OCI-M2 (cell line): ENCODE results near the gene MERTK.

Experiments
- DNase-seq: peaks from one replicate; lab custom pipeline; 2025; ENCODE audit not compliant: unreplicated experiment; lab: John Stamatoyannopoulos, UW

The MERTK gene

DNA sequence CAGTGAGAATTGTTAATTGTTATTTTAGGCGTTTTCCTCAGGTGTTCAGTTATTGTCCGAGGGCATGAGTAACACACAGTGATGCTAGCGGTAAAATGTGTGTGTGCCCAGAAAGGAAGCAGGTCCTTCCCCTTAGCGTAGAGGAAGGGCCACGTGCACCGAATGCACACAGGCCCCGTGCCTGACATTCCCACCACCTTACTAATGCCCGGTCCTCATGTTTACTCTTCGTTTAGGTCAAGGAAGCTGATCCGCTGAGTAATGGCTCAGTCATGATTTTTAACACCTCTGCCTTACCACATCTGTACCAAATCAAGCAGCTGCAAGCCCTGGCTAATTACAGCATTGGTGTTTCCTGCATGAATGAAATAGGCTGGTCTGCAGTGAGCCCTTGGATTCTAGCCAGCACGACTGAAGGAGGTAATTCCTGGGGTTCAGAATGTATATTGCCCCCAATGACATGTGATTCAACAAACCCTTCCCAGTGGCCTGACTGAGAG, 76.7 kb downstream of the MERTK start:
- no peak for DNase-seq

DNA sequence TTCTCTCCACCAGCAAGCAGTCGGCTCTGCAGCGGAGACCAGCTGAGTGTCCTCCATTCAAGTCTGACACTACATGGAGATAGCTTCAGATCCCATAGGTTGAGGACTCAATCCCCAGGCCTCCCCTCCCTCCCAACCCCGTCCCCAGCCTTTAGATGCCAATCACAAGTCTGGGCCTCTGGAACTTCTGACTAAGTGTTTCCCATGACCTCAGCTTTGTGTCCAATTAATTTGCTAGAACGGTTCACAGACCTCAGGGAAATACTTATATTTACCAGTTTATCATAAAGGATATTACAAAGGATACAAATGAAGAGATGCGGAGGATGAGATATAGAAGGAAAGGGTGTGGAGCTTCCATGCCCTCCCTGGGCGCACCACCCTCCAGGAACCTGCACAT, 77.4 kb downstream of the MERTK start:
- no peak for DNase-seq

DNA sequence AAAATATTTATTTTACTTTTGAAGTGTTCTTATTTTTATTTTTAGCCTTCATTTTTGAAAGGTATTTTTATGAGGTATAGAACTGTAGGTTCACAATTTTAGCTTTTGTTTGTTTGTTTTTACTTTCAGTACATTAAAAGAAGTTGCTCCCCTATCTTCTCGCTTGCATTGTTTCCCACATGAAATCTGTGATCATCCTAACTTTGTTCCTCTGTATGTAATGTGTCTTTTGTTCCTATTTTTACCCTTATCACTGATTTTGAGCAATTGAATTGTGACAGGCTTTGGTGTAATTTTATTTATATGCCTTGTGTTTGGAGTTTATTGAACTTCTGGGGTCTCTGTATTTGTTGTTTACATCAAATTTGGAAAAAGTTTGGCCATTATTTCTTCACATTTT, 78.8 kb downstream of the MERTK start:
- no peak for DNase-seq

DNA sequence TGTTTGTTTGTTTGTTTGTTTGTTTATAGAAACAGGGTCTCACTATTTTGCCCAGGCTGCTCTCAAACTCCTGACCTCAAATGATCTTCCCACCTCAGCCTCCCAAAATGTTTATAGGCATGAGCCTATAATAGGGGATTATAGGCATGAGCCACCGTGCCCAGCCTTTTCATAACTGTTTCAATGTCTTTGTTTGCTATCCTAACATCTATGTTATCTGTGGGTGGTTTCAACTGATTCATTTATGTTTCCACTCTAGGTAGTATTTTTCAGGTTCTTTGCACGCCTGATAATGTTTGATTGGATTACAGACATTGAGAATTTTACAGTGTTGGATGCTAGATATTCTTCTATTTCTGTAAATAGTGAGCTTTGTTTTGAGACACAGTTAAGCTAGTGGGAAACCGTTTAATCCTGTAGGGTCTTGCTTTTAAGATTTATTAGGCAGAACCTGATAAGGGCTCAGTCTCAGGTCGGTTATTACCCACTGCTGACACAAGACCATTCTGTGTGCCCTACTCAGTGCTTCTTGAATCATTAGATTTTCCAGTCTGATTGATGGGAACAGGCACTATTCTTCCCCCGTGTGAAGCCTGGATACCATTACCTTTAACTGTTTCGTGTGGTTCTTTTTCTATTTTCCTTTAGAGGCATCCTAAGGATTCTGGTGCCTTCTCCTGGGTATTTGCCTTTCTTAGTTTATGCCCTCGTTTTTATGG, 80.2 kb downstream of the MERTK start:
- no peak for DNase-seq

DNA sequence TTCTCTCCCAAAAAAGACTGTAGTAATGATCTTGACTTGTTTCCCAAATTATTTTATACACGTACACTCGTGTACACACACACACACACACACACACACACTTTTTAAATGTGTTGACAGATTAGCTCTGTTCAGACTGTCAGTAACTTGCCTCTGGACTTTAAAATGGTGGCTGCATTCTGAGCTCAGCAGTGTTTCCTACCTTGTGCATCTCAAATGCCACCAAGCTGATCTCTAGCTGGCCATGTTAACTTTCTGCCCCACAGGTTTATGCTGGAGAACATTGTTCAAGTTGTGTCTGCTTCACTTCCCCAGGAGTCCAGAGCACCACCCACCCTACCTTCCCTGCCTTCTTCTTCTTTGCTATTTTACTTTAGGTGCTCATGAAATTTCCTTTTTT, 83.3 kb downstream of the MERTK start:
- DNase-seq = no peak

DNA sequence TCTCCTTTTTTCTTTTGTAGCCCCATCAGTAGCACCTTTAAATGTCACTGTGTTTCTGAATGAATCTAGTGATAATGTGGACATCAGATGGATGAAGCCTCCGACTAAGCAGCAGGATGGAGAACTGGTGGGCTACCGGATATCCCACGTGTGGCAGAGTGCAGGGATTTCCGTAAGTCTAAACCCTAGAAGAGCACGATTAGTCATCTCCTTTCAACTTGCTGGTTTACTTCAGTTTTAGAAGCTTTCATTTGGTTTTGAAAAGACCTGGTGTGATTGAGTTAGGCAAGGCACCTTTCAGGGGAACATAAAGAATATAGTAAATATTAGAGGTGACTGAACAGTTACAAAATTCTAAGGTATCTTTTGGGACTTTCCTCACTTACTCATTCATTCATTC, 84.4 kb downstream of the MERTK start:
- no peak for DNase-seq

DNA sequence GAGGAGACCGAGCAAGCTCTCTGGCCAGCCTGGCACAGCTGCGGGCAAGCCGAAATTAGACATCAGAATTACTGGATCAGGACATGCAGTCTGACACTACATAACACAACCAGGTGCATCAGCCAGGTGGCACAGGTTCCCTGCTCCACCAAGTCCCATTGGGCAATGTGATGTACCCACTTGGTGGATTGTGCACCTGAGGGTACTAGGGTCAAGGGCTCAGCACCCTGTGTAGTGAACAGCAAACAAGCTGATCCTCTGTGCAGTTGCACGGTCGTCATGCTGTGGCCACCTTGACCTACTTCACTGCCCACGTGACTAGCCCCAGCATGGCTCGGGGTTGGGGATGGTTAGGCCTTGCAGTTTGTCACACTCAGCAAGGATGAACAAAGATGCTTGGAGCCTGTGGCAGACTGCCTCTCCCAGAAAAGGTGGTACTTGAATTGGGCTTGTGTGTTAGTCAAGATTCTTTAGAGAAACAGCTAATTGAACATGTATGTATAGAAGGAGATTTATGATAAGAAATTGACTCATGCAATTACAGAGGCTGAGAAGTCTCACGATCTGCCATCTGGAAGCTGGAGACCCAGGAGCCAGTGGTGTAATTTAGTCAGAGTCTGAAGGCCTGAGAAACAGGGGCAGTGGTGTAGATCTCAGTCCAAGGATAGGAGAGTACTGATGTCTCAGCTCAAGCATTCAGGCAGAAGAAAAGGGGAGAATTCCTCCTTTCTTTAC, 85.2 kb downstream of the MERTK start:
- no peak for DNase-seq

DNA sequence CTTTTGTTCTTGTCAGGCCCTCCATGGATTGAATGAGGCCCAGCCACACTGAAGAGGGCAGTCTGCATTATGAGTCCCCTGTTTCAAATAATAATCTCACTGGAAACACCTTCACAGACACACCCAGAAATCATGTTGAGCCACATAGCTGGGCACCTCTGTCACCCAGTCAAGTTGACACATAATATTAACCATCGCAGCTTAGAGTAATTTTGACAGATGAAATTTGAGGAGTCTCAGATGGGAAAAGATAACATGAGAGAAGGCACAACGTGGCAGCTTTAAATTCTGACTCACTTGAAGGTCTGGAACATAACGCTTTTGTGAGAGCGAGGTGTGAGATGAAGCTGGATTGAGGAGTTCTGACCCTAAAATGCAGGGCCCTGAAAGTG, 85.8 kb downstream of the MERTK start:
- DNase-seq = no peak

DNA sequence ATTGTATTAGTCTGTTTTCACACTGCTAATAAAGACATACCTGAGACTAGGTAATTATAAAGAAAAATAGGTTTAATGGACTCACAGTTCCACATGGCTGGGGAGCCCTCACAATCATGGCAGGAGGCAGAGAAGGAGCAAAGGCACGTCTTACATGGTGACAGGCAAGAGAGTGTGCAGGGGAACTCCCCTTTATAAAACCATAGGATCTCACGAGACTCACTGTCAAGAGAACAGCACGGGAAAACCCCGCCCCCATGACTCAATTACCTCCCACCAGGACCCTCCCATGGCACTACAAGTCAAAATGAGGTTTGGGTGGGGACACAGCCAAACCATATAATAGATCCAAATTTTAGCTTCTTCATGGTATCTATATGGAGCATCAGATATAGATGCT, 87.1 kb downstream of the MERTK start:
- no peak for DNase-seq

DNA sequence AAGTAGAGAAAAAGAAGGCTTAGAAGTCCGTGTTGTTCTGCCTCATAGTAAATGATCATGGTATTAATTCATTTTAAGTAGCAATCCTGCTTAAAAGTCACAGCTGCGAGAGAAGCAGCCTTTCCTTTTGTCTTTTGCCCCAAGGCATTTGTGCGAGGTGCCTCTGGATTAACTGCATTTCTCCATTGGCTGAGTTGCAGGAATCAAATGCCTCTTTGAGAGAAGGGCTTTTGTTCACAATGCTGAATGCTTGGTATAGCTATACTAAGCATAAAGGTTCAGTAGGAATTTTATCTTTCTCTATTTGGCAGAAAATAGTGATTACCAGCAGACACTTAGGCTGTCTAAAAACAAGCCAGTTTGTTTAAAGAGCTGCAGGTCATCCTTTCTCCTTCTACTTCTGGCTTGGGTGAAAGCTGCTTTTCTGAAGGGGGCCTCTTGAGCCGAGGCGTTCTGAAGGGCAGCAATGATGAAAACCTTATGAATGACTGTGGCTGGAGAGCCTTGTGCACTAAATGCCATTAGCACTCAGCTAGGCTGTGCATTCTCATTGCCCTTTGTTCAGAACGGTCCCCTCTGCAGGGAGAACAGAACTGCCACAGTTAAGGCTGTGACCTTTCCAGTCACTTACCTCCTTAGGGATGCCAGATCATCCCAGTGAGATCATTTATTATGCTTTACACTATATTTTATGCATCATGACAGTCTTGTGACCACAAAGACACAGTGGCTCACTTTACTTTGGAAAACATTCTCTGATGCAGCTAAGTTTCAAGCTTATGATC, 87.9 kb downstream of the MERTK start:
- no peak for DNase-seq

DNA sequence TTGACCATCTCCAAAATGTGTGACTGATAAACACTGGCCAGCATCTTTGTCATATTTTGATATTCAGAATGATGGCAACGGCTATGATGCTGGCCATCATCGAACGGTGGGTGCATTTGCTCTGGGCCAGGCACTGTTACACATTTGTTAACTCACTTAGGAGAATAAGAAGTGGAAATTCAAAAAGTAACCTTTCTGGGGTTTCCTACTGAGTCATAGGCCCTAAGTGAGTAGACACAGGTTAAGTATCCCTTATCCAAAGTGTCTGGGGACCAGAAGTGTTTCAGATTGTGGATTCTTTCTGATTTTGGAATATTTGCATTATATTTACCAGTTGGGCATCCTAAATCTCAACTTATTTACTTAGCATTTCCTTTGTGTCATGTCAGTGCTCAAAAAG, 92.0 kb downstream of the MERTK start:
- DNase-seq = no peak

DNA sequence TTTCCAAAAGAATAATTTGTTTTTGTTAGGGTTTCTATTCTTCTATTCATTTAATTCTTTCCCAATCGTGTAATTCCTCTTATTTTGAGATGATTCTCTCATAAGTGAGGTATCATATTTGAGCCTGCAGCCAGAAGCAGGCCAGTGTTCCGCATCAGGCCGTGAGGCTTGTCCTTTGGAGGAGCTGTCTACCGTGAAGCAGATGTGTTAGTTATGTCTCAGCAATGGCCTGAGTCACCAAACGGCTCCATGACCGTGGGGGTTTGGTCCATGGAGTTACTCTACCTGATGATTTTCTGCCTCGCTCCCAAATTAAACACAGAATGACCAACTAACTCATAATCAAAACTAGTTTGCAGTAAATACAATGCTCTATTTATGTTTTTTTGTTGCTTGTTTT, 92.4 kb downstream of the MERTK start:
- no peak for DNase-seq

DNA sequence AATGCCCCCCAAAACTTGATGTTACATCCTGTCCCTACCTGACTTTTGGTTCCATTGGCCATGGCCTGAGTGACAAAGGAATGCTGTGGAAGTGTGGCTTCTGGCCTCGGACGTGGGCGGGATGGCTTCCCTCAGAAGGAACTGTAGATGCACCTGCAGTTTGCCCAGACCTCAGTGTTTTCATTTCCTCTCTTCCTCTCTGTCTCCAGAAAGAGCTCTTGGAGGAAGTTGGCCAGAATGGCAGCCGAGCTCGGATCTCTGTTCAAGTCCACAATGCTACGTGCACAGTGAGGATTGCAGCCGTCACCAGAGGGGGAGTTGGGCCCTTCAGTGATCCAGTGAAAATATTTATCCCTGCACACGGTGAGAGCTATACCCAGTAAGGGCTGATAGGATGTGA, 95.6 kb downstream of the MERTK start:
- DNase-seq = no peak

DNA sequence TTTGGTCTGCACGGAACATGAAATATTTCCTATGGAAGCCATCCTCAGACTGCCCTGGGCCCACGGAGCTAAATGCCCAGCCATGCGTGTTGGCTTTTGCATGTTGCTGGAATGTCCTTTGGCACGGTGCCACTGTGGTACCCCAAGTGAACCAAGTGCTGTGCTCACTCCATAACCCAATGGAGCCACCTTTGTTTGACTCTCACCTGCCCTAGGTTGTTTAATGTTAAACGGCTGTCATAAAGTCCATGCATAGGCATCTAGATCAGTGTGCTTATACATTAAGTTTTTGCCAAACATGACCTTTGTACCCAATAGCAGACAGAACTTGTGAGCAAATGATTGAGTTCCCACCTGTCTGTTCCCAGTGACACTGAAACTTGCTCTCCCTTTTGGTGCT, 96.7 kb downstream of the MERTK start:
- no peak for DNase-seq

DNA sequence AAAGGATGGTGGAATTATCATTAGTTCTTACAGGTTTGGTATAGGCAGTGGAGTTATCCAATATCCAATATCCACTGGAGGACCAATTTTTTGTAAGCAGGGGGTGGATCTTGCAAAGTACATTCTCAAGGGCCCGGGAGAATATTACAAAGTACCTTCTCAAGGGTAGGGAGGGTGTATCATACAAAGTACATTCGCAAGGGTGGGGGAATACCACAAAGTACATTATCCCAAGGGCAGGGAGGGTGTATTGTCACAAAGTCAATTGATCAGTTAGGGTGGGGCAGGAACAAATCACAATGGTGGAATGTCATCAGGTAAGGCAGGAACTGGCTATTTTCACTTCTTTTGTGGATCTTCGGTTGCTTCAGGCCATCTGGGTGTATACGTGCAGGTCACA, 101.4 kb downstream of the MERTK start:
- no peak for DNase-seq

DNA sequence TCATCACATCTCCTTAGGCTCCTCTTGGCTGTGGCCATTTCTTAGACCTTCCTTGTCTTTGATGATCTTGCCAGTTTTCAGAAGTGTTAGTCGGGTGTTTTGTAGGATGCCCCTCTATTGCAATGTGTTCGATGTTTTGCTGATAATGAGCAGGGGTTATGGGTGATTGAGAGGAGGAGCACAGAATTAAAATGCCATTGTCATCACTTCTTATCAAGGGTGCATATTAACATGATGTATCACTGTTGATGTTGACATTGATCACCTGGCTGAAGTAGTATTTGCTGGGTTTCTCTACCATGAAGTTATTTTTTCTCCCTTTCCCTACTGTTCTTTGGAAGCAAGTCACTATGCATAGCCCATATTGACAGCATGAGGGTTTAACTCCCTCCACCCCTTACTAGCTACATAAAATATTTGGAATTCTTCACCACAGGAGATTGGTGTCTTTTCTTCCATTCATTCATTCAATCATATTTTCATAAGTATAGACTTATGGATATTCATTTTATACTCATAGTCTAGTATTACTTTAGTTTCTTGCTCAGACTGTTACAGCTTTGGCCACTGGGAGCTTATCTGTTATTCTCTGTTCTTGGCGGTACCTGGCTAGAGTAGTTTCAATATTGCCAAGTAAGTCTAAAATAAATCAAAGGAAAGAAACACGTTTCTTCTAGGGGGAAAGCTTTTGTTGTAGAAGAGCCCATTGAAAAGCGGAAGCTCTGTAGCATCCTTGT, 102.2 kb downstream of the MERTK start:
- DNase-seq = no peak

DNA sequence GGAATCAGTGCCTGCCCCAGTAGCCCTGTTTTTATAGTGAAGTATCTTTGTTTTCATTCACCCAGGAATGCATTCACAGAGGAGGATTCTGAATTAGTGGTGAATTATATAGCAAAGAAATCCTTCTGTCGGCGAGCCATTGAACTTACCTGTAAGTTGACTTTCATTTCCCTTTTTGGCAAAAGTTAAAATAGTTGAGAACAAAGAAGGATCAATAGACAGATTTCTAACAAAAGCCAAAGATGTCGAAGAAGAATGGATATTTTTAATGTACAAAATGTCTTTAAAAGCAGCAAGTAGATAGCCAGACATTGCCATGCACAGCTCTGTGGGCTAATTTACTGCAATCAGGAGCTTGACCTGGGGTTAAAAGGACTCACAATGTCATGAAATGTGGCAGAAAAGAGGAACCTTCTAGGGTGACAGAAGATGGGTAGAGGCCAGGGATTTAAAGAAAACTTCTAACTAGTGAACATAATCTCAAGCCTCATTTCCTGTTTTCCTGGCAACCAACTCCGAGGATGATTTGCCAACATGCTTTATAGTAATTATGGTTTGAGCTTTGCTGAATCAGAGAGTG, 102.8 kb downstream of the MERTK start:
- DNase-seq = peak; percentile 36

DNA sequence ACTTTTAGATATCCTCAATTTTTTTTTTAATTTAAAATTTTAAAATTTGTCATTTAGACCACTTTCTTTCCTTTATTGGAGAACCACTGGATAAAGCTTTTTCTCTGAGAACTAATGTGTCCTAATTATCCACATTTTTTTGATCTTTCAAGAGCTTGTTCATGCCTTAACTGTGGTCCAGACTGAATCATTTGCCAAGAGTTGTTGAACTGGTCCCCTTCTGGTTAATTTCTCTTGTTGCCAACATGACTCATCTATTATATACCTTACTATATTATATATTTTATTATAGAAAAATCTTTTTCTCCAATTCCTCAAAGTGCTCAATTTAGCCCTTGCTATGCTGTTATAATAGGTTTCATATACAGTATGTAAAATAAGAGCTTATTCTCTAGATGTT, 103.5 kb downstream of the MERTK start:
- no peak for DNase-seq

DNA sequence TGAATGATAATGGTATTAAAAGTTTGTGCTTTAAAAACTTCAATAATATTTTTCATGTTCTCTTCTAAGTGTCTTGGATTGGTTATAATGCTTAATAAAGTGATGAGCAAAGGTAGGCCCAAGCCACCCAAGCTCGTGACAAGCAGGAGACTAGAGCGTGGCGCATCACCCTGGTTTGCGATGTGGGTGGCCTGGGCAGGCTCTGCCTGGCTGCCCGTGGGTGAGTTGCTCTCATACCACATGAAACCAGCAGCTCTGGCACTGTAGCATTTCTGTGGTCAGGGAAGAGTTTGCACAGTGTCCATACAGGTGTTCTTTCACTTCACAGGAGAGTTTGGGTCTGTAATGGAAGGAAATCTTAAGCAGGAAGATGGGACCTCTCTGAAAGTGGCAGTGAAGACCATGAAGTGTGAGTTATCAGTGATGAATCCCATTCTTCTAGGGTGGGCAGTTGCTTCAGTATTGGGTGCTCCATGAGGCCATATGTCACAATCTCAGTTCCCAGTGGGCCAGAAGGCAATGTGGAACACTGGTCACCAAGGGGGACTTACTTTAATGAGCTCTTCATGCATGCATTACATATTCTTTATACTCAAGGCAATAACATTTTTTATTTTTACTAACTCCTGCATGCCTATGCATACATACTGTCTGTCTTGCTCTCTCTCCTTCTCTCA, 105.3 kb downstream of the MERTK start:
- no peak for DNase-seq

DNA sequence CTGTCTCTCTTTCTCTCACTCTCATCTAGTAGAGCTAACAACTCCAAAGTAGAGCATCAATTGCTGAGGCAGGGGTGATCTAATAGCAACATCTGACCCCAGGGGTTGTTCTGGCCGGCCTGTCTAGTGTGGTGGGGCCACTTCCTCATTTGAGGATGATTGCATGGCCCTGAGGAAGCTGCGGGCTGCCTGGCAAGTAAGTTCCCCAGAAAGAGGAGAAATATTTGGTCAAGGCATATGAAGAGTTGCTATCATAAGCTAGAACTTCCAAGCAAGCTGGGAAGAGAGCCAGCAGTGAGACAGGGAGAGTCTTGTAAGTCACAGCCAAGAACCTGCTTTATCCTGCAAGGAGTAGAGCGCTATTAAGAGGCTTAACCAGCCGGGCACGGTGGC, 105.8 kb downstream of the MERTK start:
- no peak for DNase-seq
